ENCODE measurements around the gene NCOA5.

NCOA5 gene

GRCh38 chr20:46017272-46017671, 72.5 kb downstream of the NCOA5 start:
- no peak for DNase-seq (ENCODE audit: low read depth in 3 of 3)

- no peak for DNase-seq (ENCODE audit: low read depth in 3 of 3)
Measured at GRCh38 chr20:46014517-46015396, 75.0 kb downstream of the NCOA5 start.

- DNase-seq (ENCODE audit: low read depth in 3 of 3) = peak; percentile 44 to 70 (median 47)
Measured at GRCh38 chr20:46013829-46014516, 75.8 kb downstream of the NCOA5 start.

GRCh38 chr20:46013322-46013828, 76.4 kb downstream of the NCOA5 start:
- DNase-seq (ENCODE audit: low read depth in 3 of 3) = no peak

GRCh38 chr20:46012921-46013320, 76.8 kb downstream of the NCOA5 start:
- no peak for DNase-seq (ENCODE audit: low read depth in 3 of 3)

GRCh38 chr20:46011631-46012482, 77.9 kb downstream of the NCOA5 start:
- DNase-seq (ENCODE audit: low read depth in 3 of 3) = peak in 1 of 3 experiments; percentile 58

Data from stimulated activated CD4-positive, alpha-beta T cell treated with anti-CD3 and anti-CD28 coated beads, TNF-alpha, amount 100 ng/mL, for 24 hours (primary cell).